IPS DF 4.7 (cell line): Measurements from ENCODE around the gene PPP2R5E.
"Not testable (repeated sequence)": the region's sequence is repeated elsewhere in the genome, so short reads cannot be mapped to it uniquely, and the experiment has no call there.

Source experiments
- DNase-seq: peaks from one replicate; pipeline ENCODE4 v3.0.0-alpha.2; 2013; ENCODE audit warnings: low spot score; ENCODE audit errors: extremely low read depth

Gene PPP2R5E

GRCh38 chr14:63383776-63384367, 159.3 kb downstream of the PPP2R5E start:
- no peak for DNase-seq

GRCh38 chr14:63378444-63378843, 164.7 kb downstream of the PPP2R5E start:
- DNase-seq: no peak

- DNase-seq: no peak
Measured at GRCh38 chr14:63375769-63376168, 167.4 kb downstream of the PPP2R5E start.

- not testable (repeated sequence) for DNase-seq
Measured at GRCh38 chr14:63371613-63372012, 171.6 kb downstream of the PPP2R5E start.

- no peak for DNase-seq
Measured at GRCh38 chr14:63371033-63371432, 172.1 kb downstream of the PPP2R5E start.

GRCh38 chr14:63367742-63368364, 175.3 kb downstream of the PPP2R5E start:
- DNase-seq: no peak

- no peak for DNase-seq
Measured at GRCh38 chr14:63362389-63362819, 180.8 kb downstream of the PPP2R5E start.

- no peak for DNase-seq
Measured at GRCh38 chr14:63361790-63362189, 181.4 kb downstream of the PPP2R5E start.

GRCh38 chr14:63357841-63358240, 185.3 kb downstream of the PPP2R5E start:
- no peak for DNase-seq

GRCh38 chr14:63345826-63346225, 197.4 kb downstream of the PPP2R5E start:
- DNase-seq: no peak

GRCh38 chr14:63344336-63344735, 198.8 kb downstream of the PPP2R5E start:
- DNase-seq: no peak

GRCh38 chr14:63343878-63344277, 199.3 kb downstream of the PPP2R5E start:
- DNase-seq: no peak

GRCh38 chr14:63342371-63342770, 200.8 kb downstream of the PPP2R5E start:
- no peak for DNase-seq

GRCh38 chr14:63328787-63329737, 214.1 kb downstream of the PPP2R5E start:
- DNase-seq: no peak

- DNase-seq: no peak
Measured at GRCh38 chr14:63326840-63327239, 216.3 kb downstream of the PPP2R5E start.

GRCh38 chr14:63322897-63323573, 220.1 kb downstream of the PPP2R5E start:
- no peak for DNase-seq

GRCh38 chr14:63322472-63322871, 220.7 kb downstream of the PPP2R5E start:
- DNase-seq: no peak
